WTC11 (cell line): ENCODE data around the gene TRDMT1. TPM values are rescaled to one million over a fixed set of nuclear protein-coding genes. Genes with fewer than 3 reads are reported as not detected.

Experiments used
- ATAC-seq: fragments of 200-7000 bp; cut with Tn5 transposase; 2 replicates; pipeline ENCODE4 v1.10.0; 2021; ENCODE audit warnings: mild to moderate bottlenecking, moderate library complexity
- CTCF ChIA-PET: fragments of 300-600 bp; sonication (Branson Sonifier 250); formaldehyde crosslinking; loops from one replicate; lab custom pipeline; 2021; ENCODE audit warnings: antibody characterized with exemption; lab: Charles Lee
- POLR2A ChIA-PET: fragments of 350-600 bp; sonication (Branson Sonifier 250); formaldehyde crosslinking; loops from one replicate; lab custom pipeline; 2021; ENCODE audit warnings: antibody characterized with exemption; lab: Charles Lee
- DNase-seq: peaks from one replicate; pipeline ENCODE4 v3.0.0; 2021; ENCODE audit warnings: low spot score
- H3K27ac Mint-ChIP-seq: 2 replicates; pipeline ENCODE4 v1.8.0; 2021; ENCODE audit warnings: mixed read lengths
- H3K27me3 Mint-ChIP-seq: 2 replicates; pipeline ENCODE4 v1.8.0; 2021; ENCODE audit warnings: low read depth, mild to moderate bottlenecking, moderate library complexity, mixed read lengths
- H3K36me3 Mint-ChIP-seq: 2 replicates; pipeline ENCODE4 v1.8.0; 2021; ENCODE audit warnings: mixed read lengths
- H3K4me1 Mint-ChIP-seq: 2 replicates; pipeline ENCODE4 v1.8.0; 2022; ENCODE audit warnings: mixed read lengths
- H3K4me3 Mint-ChIP-seq: 2 replicates; pipeline ENCODE4 v1.8.0; 2021; ENCODE audit warnings: mild to moderate bottlenecking, moderate library complexity, mixed read lengths
- H3K9me3 Mint-ChIP-seq: 2 replicates; pipeline ENCODE4 v1.8.0; 2021; ENCODE audit warnings: mixed read lengths
- ATF1 ChIP-seq: sonication (generic); formaldehyde crosslinking; IDR thresholded peaks from 2 replicates; pipeline ENCODE4 v1.8.1; 2023; ENCODE audit warnings: mild to moderate bottlenecking, moderate library complexity, missing genetic modification reagents
- CREM ChIP-seq: sonication (generic); formaldehyde crosslinking; IDR thresholded peaks from 2 replicates; pipeline ENCODE4 v1.8.1; 2022; ENCODE audit warnings: mild to moderate bottlenecking, missing genetic modification reagents, moderate library complexity
- ELF4 ChIP-seq: sonication (generic); formaldehyde crosslinking; IDR thresholded peaks from 2 replicates; pipeline ENCODE4 v1.8.1; 2022; ENCODE audit warnings: low read depth, mild to moderate bottlenecking, moderate library complexity, missing genetic modification reagents
- EMX1 ChIP-seq: fragments of 250-450 bp; sonication (Bioruptor Pico); IDR thresholded peaks from 2 replicates; pipeline ENCODE4 v1.8.0; 2021; ENCODE audit warnings: mild to moderate bottlenecking
- IRF2 ChIP-seq: sonication (generic); formaldehyde crosslinking; IDR thresholded peaks from 2 replicates; pipeline ENCODE4 v1.8.0; 2022; ENCODE audit warnings: low read depth, missing genetic modification reagents, borderline replicate concordance
- MYBL2 ChIP-seq: sonication (generic); formaldehyde crosslinking; IDR thresholded peaks from 2 replicates; pipeline ENCODE4 v1.8.1; 2023; ENCODE audit warnings: mild to moderate bottlenecking, moderate library complexity, missing genetic modification reagents
- NFATC4 ChIP-seq: fragments of 250-450 bp; sonication (Bioruptor Pico); IDR thresholded peaks from 2 replicates; pipeline ENCODE4 v1.9.0; 2021; ENCODE audit warnings: mild to moderate bottlenecking
- NR1H2 ChIP-seq: sonication (generic); formaldehyde crosslinking; IDR thresholded peaks from 2 replicates; pipeline ENCODE4 v1.9.0; 2021; ENCODE audit warnings: mild to moderate bottlenecking, moderate library complexity, missing genetic modification reagents
- SMAD4 ChIP-seq: sonication (generic); formaldehyde crosslinking; IDR thresholded peaks from 2 replicates; pipeline ENCODE4 v1.8.0; 2022; ENCODE audit warnings: mild to moderate bottlenecking, missing genetic modification reagents
- TEAD1 ChIP-seq: sonication (generic); formaldehyde crosslinking; IDR thresholded peaks from 2 replicates; pipeline ENCODE4 v1.8.0; 2022; ENCODE audit warnings: mild to moderate bottlenecking, missing genetic modification reagents
- ZNF219 ChIP-seq: sonication (generic); formaldehyde crosslinking; IDR thresholded peaks from 2 replicates; pipeline ENCODE4 v1.8.0; 2023; ENCODE audit warnings: missing genetic modification reagents, mild to moderate bottlenecking, borderline replicate concordance
- total RNA-seq: library from RNA; stranded (reverse); gene quantifications from 3 replicates; pipeline ENCODE4 v1.2.3, GENCODE V29; 2021
- TF ChIP-seq, protein P1 (sequence below): sonication (generic); formaldehyde crosslinking; IDR thresholded peaks from 2 replicates; pipeline ENCODE4 v1.8.0; 2022; ENCODE audit warnings: missing genetic modification reagents
- TF ChIP-seq, protein P2 (sequence below): sonication (generic); formaldehyde crosslinking; IDR thresholded peaks from 2 replicates; pipeline ENCODE4 v1.8.0; 2022; ENCODE audit warnings: mild to moderate bottlenecking, missing genetic modification reagents
- TF ChIP-seq, protein P3 (sequence below): sonication (generic); formaldehyde crosslinking; conservative IDR thresholded peaks from 2 replicates; pipeline ENCODE4 v1.8.1; 2022; ENCODE audit warnings: mild to moderate bottlenecking, missing genetic modification reagents
- TF ChIP-seq, protein P4 (sequence below): sonication (generic); formaldehyde crosslinking; IDR thresholded peaks from 2 replicates; pipeline ENCODE4 v1.8.0; 2022; ENCODE audit warnings: mild to moderate bottlenecking, missing genetic modification reagents
- TF ChIP-seq, protein P5 (sequence below): sonication (generic); formaldehyde crosslinking; IDR thresholded peaks from 2 replicates; pipeline ENCODE4 v1.8.0; 2022; ENCODE audit warnings: mild to moderate bottlenecking, missing genetic modification reagents
- TF ChIP-seq, protein P6 (sequence below): sonication (generic); formaldehyde crosslinking; IDR thresholded peaks from 2 replicates; pipeline ENCODE4 v1.8.1; 2022; ENCODE audit warnings: low read depth, mild to moderate bottlenecking, moderate library complexity, missing genetic modification reagents, borderline replicate concordance
- TF ChIP-seq, protein P7 (sequence below): fragments of 250-450 bp; sonication (Bioruptor Pico); IDR thresholded peaks from 2 replicates; pipeline ENCODE4 v1.8.0; 2021; ENCODE audit warnings: mild to moderate bottlenecking

The TRDMT1 gene
- total RNA-seq, 1 experiment from 2014 or later, result 11.7 TPM

DNA sequence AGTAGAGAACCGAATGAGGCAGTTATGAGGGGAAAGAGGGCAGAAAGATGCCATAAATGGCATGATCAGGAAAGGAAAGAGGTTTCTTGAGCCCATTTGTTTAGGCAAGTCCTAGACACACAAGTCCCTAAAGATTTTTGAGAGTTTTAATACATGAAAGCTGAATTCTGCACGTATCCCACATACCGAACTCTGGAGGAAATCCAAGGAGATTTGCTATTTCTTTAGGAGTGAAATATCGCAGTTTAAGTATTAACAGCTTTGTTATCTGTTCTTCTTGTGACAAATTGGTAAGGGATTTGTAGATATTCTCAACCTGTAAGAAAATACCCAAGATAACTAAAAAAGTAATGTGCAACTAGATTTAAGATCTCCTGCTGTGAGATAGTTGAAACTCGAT lies 48.2 kb downstream of the TRDMT1 start (continued):
- TF ChIP-seq, protein P1, sequence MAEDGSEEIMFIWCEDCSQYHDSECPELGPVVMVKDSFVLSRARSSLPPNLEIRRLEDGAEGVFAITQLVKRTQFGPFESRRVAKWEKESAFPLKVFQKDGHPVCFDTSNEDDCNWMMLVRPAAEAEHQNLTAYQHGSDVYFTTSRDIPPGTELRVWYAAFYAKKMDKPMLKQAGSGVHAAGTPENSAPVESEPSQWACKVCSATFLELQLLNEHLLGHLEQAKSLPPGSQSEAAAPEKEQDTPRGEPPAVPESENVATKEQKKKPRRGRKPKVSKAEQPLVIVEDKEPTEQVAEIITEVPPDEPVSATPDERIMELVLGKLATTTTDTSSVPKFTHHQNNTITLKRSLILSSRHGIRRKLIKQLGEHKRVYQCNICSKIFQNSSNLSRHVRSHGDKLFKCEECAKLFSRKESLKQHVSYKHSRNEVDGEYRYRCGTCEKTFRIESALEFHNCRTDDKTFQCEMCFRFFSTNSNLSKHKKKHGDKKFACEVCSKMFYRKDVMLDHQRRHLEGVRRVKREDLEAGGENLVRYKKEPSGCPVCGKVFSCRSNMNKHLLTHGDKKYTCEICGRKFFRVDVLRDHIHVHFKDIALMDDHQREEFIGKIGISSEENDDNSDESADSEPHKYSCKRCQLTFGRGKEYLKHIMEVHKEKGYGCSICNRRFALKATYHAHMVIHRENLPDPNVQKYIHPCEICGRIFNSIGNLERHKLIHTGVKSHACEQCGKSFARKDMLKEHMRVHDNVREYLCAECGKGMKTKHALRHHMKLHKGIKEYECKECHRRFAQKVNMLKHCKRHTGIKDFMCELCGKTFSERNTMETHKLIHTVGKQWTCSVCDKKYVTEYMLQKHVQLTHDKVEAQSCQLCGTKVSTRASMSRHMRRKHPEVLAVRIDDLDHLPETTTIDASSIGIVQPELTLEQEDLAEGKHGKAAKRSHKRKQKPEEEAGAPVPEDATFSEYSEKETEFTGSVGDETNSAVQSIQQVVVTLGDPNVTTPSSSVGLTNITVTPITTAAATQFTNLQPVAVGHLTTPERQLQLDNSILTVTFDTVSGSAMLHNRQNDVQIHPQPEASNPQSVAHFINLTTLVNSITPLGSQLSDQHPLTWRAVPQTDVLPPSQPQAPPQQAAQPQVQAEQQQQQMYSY, result no peak
- TF ChIP-seq ATF1 (CRISPR knock-in tag) (no peak), CREM (CRISPR knock-in tag) (no peak), IRF2 (CRISPR knock-in tag) (no peak), EMX1 (no peak), SMAD4 (CRISPR knock-in tag) (no peak), MYBL2 (CRISPR knock-in tag) (no peak)

DNA sequence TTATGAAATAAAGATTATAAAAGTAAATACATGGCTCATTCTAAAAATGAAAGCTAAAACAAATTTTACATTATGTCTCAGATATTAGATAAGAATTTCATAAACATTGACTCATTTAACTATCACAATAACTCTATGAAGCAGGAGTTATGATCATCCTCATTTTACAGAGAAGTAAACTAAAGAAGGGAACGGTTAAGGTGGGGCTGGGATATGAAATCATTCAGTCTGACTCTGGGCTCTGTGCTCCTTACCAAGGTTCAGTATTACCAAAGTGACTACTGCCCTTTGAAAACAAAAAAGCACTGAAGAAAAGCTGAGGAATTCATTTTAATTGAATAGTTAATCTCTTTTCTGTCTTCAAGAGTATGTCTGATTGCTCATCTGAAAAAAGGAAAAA lies 49.8 kb downstream of the TRDMT1 start:
- no peak overlapping the region for H3K4me3 Mint-ChIP-seq
- H3K27me3 Mint-ChIP-seq, result no peaks in the 10 kb centered on the region
- H3K36me3 Mint-ChIP-seq, result no peaks in the 10 kb centered on the region
- CTCF ChIA-PET, result no interaction called here
- no peak overlapping the region for H3K27ac Mint-ChIP-seq
- ATAC-seq, result no peak
- POLR2A ChIA-PET, result no interaction called here
- no peak for DNase-seq
- no peaks in the 10 kb centered on the region for H3K4me1 Mint-ChIP-seq
- TF ChIP-seq, protein P2, sequence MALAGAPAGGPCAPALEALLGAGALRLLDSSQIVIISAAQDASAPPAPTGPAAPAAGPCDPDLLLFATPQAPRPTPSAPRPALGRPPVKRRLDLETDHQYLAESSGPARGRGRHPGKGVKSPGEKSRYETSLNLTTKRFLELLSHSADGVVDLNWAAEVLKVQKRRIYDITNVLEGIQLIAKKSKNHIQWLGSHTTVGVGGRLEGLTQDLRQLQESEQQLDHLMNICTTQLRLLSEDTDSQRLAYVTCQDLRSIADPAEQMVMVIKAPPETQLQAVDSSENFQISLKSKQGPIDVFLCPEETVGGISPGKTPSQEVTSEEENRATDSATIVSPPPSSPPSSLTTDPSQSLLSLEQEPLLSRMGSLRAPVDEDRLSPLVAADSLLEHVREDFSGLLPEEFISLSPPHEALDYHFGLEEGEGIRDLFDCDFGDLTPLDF (CRISPR knock-in tag), result no peak
- TF ChIP-seq, protein P3, sequence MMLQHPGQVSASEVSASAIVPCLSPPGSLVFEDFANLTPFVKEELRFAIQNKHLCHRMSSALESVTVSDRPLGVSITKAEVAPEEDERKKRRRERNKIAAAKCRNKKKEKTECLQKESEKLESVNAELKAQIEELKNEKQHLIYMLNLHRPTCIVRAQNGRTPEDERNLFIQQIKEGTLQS (CRISPR knock-in tag), result no peak
- TF ChIP-seq, protein P4, sequence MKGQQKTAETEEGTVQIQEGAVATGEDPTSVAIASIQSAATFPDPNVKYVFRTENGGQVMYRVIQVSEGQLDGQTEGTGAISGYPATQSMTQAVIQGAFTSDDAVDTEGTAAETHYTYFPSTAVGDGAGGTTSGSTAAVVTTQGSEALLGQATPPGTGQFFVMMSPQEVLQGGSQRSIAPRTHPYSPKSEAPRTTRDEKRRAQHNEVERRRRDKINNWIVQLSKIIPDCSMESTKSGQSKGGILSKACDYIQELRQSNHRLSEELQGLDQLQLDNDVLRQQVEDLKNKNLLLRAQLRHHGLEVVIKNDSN (CRISPR knock-in tag), result no peak
- TF ChIP-seq NFATC4 (CRISPR knock-in tag), result no peak
- TF ChIP-seq, protein P5, sequence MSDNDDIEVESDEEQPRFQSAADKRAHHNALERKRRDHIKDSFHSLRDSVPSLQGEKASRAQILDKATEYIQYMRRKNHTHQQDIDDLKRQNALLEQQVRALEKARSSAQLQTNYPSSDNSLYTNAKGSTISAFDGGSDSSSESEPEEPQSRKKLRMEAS (CRISPR knock-in tag), result no peak
- no peak for TF ChIP-seq ELF4 (CRISPR knock-in tag)
- TF ChIP-seq, protein P6, sequence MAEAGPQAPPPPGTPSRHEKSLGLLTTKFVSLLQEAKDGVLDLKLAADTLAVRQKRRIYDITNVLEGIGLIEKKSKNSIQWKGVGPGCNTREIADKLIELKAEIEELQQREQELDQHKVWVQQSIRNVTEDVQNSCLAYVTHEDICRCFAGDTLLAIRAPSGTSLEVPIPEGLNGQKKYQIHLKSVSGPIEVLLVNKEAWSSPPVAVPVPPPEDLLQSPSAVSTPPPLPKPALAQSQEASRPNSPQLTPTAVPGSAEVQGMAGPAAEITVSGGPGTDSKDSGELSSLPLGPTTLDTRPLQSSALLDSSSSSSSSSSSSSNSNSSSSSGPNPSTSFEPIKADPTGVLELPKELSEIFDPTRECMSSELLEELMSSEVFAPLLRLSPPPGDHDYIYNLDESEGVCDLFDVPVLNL (CRISPR knock-in tag), result no peak
- TF ChIP-seq EMX1, result no peak
- no peak for TF ChIP-seq NR1H2 (CRISPR knock-in tag)
- TF ChIP-seq, protein P7, sequence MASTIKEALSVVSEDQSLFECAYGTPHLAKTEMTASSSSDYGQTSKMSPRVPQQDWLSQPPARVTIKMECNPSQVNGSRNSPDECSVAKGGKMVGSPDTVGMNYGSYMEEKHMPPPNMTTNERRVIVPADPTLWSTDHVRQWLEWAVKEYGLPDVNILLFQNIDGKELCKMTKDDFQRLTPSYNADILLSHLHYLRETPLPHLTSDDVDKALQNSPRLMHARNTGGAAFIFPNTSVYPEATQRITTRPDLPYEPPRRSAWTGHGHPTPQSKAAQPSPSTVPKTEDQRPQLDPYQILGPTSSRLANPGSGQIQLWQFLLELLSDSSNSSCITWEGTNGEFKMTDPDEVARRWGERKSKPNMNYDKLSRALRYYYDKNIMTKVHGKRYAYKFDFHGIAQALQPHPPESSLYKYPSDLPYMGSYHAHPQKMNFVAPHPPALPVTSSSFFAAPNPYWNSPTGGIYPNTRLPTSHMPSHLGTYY (CRISPR knock-in tag), result no peak
- no peak for TF ChIP-seq TEAD1
- no peak for TF ChIP-seq ZNF219 (CRISPR knock-in tag)
- TF ChIP-seq IRF2 (CRISPR knock-in tag), result no peak
- H3K9me3 Mint-ChIP-seq, result no peaks in the 10 kb centered on the region
